GM18519 (cell line): ENCODE results near the gene PRUNE2.
"Not testable (repeated sequence)": the region's sequence is repeated elsewhere in the genome, so short reads cannot be mapped to it uniquely, and the experiment has no call there.

Experiments used
- ATAC-seq: cut with Tn5 transposase; IDR thresholded peaks from one replicate; pipeline ENCODE4 v1.9.1; 2021; ENCODE audit warnings: mild to moderate bottlenecking, moderate library complexity; ENCODE audit not compliant: unreplicated experiment, low FRiP score

Gene PRUNE2

DNA sequence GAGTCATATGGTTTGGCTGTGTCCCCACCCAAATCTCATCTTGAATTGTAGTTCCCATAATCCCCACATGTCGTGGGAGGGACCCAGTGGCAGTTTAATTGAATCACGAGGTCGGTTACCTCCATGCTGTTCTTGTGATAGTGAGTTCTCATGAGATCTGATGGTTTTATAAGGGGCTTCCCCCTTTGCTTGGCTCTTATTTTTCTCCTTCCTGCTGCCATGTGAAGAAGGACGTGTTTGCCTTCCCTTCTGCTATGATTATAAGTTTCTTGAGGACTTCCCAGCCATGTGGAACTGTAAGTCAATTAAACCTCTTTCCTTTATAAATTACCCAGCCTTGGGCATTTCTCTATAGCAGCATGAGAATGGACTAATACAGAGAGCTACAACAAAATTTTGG is 163.0 kb downstream of the PRUNE2 start:
- not testable (repeated sequence) for ATAC-seq

DNA sequence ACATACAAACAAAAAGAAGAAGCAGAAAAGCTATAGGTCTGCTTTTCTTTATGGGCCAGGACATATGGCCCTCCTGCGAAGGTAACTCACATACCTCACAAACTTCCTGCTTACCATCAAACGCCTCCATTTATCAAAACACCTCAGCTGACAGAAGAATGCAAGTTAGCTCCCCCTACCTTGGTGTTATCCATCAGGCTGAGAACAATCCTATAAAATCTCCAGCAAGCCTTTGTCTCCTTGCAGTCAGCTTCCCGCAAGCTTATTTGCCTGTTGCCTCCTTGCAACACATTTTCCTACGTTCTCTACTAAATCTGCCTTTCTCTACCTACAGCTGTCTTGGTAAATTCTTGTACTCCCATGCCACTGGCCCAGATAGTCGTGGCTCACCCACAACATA is 164.4 kb downstream of the PRUNE2 start:
- ATAC-seq, result no peak

- ATAC-seq, result no peak
Observed at GRCh38 chr9:76738402-76738801, 167.5 kb downstream of the PRUNE2 start.

DNA sequence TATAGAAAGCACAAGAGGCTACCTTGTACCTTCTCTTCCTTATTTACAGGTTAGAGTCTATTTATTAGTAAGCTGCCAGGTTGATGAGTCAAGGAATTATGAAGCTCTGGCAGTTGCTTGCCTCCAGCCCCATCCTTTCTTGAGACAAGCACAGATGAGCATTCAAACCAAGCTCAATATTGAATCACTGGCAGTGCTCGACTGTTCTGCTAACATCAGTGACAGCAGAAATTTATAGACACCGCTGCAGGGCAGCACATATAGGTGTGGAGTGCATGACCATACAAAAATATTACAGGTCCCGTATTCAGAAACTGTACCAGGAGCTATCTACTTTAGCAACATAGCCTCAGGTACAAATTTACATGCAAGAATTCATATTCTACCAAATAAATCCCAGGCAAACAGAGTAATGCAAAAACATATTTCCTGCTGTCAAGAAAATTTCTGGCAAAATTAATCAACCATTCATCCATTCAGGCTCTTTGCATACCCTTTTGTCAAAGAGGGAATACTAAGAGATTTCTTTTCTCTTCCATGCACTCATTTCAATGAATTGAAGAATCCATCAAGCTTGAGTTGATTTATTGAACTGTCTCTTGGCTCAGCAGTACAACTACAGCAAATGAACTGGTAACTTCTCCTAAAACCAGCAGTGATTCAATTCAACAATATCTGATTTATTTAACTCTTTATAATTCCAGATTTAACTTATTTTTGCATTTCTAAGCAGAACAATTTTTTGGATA is 168.6 kb downstream of the PRUNE2 start:
- no peak for ATAC-seq

DNA sequence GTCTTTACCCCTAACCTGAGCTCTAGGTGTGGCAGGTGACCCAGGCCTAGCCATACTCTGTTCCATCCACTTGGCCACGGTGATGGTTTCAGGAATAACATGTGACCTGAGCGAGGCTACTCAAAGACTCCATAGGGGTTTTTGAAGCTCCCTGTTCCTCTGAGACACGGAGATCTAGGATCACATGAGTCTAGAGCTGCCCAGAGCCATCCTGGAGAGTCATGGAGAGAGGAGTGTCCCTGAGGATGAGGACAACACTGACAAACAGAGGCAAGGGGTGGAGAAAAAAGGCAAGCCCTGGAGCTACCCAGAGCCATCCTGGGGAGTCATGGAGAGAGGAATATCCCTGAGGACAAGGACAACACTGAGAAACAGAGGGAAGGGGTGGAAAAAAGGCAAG is 171.2 kb downstream of the PRUNE2 start:
- ATAC-seq, result no peak

DNA sequence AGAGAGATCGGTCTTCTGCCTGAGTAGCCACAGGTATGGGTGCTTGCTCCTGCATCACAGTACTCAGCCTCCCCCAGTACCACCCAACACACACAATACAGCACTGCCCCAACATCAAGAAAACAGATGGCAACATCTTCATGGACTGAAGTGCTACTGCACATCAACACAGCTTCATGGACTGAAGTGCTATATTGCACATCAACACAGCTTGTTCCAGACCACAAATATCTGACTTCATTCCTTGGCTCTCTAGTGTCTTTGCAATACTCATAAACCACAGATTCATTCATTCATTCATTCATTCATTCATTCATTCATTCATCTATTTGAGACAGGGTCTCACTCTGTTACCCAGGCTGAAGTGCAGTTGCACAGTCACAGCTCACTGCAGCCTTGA is 172.8 kb downstream of the PRUNE2 start:
- ATAC-seq, result no peak

DNA sequence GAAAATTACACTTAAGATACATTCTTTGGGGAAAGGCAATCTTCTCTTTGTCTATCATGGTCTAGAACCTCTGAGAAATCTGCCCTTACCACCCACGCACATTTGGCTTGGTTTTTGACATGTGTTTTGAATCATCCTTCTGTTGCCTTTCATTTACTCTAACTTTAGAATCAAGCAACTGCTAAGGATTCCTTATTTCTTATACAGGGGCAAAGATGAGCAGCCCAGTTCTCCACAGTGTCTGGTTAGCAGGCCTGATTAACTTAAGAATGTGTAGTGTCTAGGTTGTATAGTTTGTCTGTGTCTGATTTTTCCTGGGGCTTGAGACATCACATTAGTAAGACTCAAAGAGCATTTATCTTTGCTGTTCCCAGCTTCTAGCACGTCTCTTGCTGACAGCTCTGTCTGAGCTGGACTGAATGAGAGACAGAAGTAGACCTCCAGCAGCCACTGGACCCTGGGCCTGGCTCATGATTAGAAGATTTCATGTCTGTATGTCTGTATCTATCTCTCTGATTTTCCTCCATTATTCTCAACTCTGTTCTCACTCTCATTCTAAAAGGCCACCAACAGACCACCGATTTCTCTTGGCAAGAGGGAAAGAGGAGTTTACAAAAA is 173.5 kb downstream of the PRUNE2 start:
- no peak for ATAC-seq

- ATAC-seq, result no peak
Observed at GRCh38 chr9:76730801-76731200, 175.1 kb downstream of the PRUNE2 start.

DNA sequence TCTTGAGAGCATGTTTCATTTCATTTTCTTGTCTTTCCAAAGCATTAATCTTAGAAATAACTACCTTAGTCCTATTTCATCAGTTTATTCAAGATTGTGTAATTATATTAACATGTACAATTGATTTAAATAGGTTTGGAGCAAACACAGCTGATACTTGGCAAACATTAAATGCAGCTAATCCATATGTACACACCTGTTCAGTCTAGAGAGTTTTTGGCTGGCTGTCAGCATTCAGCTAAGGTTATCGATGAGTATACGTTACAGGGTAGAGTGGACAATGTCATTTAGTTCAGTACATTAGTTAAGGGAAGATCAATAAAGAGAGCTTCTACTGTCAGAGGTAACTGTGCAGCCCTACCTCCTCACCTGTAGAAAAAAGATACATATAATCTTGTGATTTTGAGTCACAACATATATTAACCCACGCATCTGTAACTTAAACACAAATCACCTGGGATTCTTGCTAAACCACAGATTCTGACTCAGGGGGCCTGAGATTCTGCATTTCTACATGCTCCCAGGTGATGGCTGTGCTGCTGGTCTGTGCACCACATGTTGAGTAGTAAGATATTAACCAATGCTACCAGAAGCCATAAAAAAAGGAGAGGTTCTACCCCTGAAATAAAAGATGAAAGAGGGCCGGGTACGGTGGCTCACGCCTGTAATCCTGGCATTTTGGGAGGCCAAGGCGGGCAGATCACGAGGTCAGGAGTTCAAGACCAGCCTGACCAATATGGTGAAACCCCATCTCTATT is 175.8 kb downstream of the PRUNE2 start:
- no peak for ATAC-seq

DNA sequence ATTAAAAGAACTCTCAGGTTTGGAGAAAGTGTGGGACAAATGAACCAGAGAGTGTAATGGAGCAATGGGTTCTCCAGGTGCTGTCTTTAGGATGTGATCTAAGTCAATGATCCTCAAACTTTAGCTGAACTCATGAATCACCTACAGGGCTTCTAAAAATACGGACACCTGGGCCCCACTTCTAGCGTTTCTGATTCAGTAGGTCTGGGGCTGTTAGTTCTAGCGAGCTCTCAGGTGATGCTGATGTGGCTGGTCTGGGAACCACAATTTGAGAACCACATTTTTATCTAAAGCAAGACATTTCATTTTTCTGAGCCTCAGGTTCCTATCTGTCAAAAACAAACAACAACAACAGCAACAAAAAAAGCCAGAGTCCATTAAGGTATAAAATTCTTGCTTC is 176.8 kb downstream of the PRUNE2 start:
- ATAC-seq, result no peak

GRCh38 chr9:76725885-76726284 is 180.0 kb downstream of the PRUNE2 start:
- ATAC-seq, result no peak

- no peak for ATAC-seq
Observed at GRCh38 chr9:76725011-76725546, 180.8 kb downstream of the PRUNE2 start.

DNA sequence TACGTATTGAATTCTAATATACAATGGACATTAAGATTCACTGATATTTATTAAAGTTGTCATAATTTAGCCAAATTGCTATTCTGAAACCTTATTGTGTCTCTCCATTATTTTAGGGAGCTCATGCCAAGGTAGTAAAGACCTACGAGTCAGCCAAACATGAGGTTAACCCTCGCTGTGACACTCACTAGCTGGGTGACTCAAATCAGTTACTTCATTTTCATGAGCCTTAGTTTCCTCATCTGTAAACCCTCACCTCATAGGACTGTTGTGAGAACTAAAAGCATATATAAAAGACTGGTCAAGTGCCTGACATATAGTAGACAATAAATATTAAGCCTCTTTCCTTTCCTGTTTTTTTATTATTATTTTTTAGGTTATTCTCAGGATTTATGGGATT is 185.7 kb downstream of the PRUNE2 start:
- no peak for ATAC-seq

DNA sequence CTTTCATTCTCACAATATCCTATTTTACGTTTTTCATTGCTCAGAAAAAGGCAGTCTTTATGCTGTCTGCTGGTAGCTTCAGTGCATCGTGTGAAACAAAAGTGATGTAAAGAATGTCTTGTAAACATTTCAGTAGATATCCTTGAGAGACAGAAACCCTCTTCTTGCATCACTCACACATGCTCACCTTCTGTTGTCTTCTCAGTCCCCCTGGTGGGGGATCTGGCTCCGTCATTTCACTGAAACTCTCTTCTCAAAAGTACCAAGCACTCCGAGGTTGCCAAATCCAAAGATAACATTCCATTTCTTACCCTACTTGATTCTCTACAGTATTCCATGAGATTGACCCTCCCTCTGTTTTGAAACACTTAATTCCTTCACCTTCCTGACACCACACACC is 187.7 kb downstream of the PRUNE2 start:
- ATAC-seq, result no peak

DNA sequence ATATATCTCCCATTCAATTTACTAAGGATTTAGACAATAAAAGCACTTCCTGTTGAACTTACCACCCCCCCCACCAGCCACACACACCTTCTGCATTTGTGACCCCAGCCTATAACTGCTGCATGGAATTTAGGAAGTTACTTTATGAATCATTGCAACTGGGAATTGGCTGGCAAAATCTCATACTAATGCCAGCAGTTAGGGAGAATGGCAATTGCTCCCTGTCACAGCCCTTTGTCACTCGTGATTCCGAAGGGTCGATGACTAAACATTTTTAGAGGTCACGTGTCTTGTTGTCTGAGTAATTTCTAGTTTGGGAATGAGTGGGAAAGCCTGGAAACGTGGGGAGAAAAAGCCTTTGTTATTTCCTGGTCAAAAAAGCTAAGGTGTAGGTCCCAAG is 188.3 kb downstream of the PRUNE2 start:
- no peak for ATAC-seq

- no peak for ATAC-seq
Observed at GRCh38 chr9:76717176-76717575, 188.7 kb downstream of the PRUNE2 start.

GRCh38 chr9:76716085-76716672 is 189.7 kb downstream of the PRUNE2 start:
- no peak for ATAC-seq

DNA sequence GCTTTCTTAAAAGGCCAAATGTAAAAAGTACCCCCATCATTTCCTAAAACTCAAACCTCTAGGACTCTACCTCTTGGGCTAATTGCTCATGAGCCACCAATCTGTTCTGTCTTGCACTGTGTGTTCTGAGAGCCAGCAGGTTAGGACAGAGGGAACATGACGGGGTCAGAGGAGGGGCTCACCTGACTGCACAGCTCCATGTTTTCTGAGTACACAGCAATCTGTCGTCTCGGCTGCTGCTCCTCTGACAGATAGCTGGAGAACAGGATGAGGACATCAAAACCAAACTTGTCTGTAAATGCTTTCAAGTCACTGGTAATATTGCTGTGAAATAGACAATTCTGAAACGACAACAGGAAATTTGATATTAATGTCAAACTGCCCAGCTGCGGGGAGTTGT is 192.5 kb downstream of the PRUNE2 start:
- no peak for ATAC-seq

GRCh38 chr9:76709020-76709419 is 196.9 kb downstream of the PRUNE2 start:
- no peak for ATAC-seq

- peak; percentile 61 for ATAC-seq
Observed at GRCh38 chr9:76707510-76707909, 198.4 kb downstream of the PRUNE2 start.

GRCh38 chr9:76704593-76705204 is 201.2 kb downstream of the PRUNE2 start:
- no peak for ATAC-seq
